Smooth muscle cell (in vitro differentiated cells): ENCODE results near the gene APBA2. TPM values are rescaled to one million over a fixed set of nuclear protein-coding genes. Genes with fewer than 3 reads are reported as not detected.

Experiments
- DNase-seq: peaks from one replicate; lab custom pipeline; 2025; ENCODE audit not compliant: unreplicated experiment; lab: John Stamatoyannopoulos, UW
- H2AFZ ChIP-seq: fragments of 200-600 bp; sonication (generic); 2 replicates; pipeline ENCODE4 v1.6.0; 2016; ENCODE audit warnings: antibody characterized with exemption, low read depth, mild to moderate bottlenecking
- H3F3A ChIP-seq: fragments of 200-600 bp; sonication (generic); 2 replicates; pipeline ENCODE4 v1.6.0; 2017; ENCODE audit warnings: antibody characterized with exemption, low read depth
- H3K27ac ChIP-seq: fragments of 200-600 bp; sonication (generic); 2 replicates; pipeline ENCODE4 v1.5.1; 2016; ENCODE audit warnings: low read depth, mild to moderate bottlenecking
- H3K27me3 ChIP-seq: fragments of 200-600 bp; sonication (generic); 2 replicates; pipeline ENCODE4 v1.6.1; 2016; ENCODE audit warnings: low read depth, mild to moderate bottlenecking
- H3K36me3 ChIP-seq: fragments of 200-600 bp; sonication (generic); 2 replicates; pipeline ENCODE4 v1.5.1; 2016; ENCODE audit warnings: low read depth
- H3K4me1 ChIP-seq: fragments of 200-600 bp; sonication (generic); 2 replicates; pipeline ENCODE4 v1.5.1; 2016; ENCODE audit warnings: low read depth
- H3K4me2 ChIP-seq: fragments of 200-600 bp; sonication (generic); 2 replicates; pipeline ENCODE4 v1.6.0; 2016; ENCODE audit warnings: mild to moderate bottlenecking
- H3K4me3 ChIP-seq: fragments of 200-600 bp; sonication (generic); 2 replicates; pipeline ENCODE4 v1.5.1; 2016; ENCODE audit warnings: mild to moderate bottlenecking
- H3K79me2 ChIP-seq: fragments of 200-600 bp; sonication (generic); 2 replicates; pipeline ENCODE4 v1.6.0; 2016; ENCODE audit warnings: low read depth, mild to moderate bottlenecking
- H3K9ac ChIP-seq: fragments of 200-600 bp; sonication (generic); 2 replicates; pipeline ENCODE4 v1.6.0; 2016; ENCODE audit warnings: low read depth
- H3K9me3 ChIP-seq: fragments of 200-600 bp; sonication (generic); replicated peaks from 2 replicates; pipeline ENCODE4 v1.5.1; 2016; ENCODE audit warnings: low read depth
- H4K20me1 ChIP-seq: fragments of 200-600 bp; sonication (generic); 2 replicates; pipeline ENCODE4 v1.6.0; 2016; ENCODE audit warnings: low read depth
- WGBS: methylation state at CpG from one replicate; pipeline ENCODE4 v1.1.7; 2016; ENCODE audit warnings: low lambda C conversion rate; 5-methylcytosine and 5-hydroxymethylcytosine counted together
- polyA plus RNA-seq: library from polyadenylated mRNA; unstranded; fragments of >200 nt; fragmentation: Nextera tagmentation; extraction: Ambion mirVana; gene quantifications from 2 replicates; pipeline ENCODE4 v1.2.1, GENCODE V29; 2016
- total RNA-seq: library from RNA; depleted of rRNA; stranded (reverse); fragments of >200 nt; gene quantifications from 2 replicates; pipeline ENCODE4 v1.2.3, GENCODE V29; 2014
- TF ChIP-seq, protein P1 (sequence below): fragments of 200-600 bp; sonication (generic); IDR thresholded peaks from 2 replicates; pipeline ENCODE4 v1.5.1; 2017; ENCODE audit warnings: borderline replicate concordance, mild to moderate bottlenecking, antibody characterized with exemption; ENCODE audit not compliant: insufficient read depth, poor library complexity, severe bottlenecking

The APBA2 gene
- total and polyA plus RNA-seq, 2 experiments from 2014 or later: 10.2 to 14.9 TPM

DNA sequence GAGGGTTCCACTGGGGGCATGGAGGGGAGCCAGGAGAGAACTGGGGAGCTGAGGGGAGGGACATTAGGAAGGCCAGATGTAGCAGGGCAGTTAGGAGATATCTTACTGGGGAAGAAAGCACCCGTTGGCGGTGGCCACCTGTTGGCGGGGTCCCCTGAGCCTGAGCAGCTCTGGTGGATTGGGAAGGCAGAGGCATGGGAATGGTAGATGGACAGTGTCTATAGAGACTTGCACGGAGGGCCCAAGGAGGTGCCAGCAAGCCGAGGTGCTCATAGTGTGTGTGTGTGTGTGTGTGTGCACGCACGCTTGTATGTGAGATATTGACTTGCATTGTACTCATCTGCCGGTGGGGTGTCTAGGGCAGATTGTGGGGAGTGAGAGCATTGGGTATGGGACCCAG is 179.0 kb downstream of the APBA2 start:
- no peaks in the 10 kb centered on the region for H3K79me2 ChIP-seq
- no peaks in the 10 kb centered on the region for H3K4me1 ChIP-seq
- TF ChIP-seq, protein P1, sequence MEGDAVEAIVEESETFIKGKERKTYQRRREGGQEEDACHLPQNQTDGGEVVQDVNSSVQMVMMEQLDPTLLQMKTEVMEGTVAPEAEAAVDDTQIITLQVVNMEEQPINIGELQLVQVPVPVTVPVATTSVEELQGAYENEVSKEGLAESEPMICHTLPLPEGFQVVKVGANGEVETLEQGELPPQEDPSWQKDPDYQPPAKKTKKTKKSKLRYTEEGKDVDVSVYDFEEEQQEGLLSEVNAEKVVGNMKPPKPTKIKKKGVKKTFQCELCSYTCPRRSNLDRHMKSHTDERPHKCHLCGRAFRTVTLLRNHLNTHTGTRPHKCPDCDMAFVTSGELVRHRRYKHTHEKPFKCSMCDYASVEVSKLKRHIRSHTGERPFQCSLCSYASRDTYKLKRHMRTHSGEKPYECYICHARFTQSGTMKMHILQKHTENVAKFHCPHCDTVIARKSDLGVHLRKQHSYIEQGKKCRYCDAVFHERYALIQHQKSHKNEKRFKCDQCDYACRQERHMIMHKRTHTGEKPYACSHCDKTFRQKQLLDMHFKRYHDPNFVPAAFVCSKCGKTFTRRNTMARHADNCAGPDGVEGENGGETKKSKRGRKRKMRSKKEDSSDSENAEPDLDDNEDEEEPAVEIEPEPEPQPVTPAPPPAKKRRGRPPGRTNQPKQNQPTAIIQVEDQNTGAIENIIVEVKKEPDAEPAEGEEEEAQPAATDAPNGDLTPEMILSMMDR: no peak
- H3K27ac ChIP-seq: no peak overlapping the region
- no peak overlapping the region for H3K9ac ChIP-seq
- H3F3A ChIP-seq: no peaks in the 10 kb centered on the region
- no peak for DNase-seq
- H2AFZ ChIP-seq: no peak overlapping the region
- no peaks in the 10 kb centered on the region for H3K27me3 ChIP-seq
- 96% methylated on average over 8 of the region's 8 CpGs for WGBS
- H3K9me3 ChIP-seq: no peaks in the 10 kb centered on the region
- no peak overlapping the region for H3K4me2 ChIP-seq
- no peaks in the 10 kb centered on the region for H3K36me3 ChIP-seq
- no peak overlapping the region for H3K4me3 ChIP-seq
- no peaks in the 10 kb centered on the region for H4K20me1 ChIP-seq

DNA sequence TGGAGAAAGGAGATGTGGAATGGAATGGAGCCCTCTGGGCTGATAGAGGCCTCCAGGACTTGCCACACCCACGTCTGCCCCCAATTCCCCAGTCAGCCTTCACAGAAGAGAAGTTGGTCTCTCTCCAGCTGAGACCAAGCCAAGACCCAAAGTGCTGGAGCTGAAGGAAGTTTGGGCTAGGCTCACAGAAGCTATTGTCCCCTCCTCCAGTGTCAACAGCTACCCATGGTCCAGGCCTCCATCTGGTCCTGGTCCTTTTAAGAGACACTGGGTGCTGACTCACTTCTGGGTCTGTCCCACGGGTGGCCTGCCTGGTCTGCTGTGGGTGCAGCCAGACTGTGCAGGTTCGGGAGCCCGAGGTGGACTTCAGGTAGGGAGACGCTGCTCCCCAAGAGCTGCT is 179.8 kb downstream of the APBA2 start:
- H3K9me3 ChIP-seq: no peaks in the 10 kb centered on the region
- no peak overlapping the region for H3K27ac ChIP-seq
- no peaks in the 10 kb centered on the region for H4K20me1 ChIP-seq
- DNase-seq: no peak
- H3K4me1 ChIP-seq: no peaks in the 10 kb centered on the region
- 95% methylated on average over 5 of the region's 5 CpGs for WGBS
- H3K27me3 ChIP-seq: no peaks in the 10 kb centered on the region
- H3K4me3 ChIP-seq: no peak overlapping the region
- H3K79me2 ChIP-seq: no peaks in the 10 kb centered on the region
- TF ChIP-seq, protein P1: no peak
- no peak overlapping the region for H3K9ac ChIP-seq
- no peaks in the 10 kb centered on the region for H3F3A ChIP-seq
- no peak overlapping the region for H3K4me2 ChIP-seq
- no peaks in the 10 kb centered on the region for H3K36me3 ChIP-seq
- no peak overlapping the region for H2AFZ ChIP-seq

DNA sequence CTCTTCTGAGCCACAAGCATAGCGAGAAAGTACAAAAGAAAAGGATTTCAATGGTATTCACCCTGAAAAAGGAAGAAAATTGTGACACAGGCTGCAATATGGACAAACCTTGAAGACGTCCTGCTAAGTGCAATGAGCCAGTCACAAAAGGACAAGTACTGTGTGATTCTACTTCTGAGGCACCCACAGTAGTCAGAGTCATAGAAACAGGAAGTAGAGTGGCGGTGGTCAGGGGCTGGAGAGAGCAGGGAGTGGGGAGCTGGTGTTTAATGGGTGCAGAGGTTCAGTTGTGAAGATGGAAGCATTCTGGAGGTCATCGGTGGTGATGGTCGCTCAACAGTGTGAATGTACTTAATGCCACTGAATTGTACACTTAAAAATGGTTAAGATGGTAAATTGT is 180.5 kb downstream of the APBA2 start:
- H3K36me3 ChIP-seq: no peaks in the 10 kb centered on the region
- H4K20me1 ChIP-seq: no peaks in the 10 kb centered on the region
- WGBS: 96% methylated on average over 5 of the region's 5 CpGs
- H2AFZ ChIP-seq: no peak overlapping the region
- H3K4me1 ChIP-seq: no peaks in the 10 kb centered on the region
- H3K4me3 ChIP-seq: no peak overlapping the region
- H3K9ac ChIP-seq: no peak overlapping the region
- no peaks in the 10 kb centered on the region for H3F3A ChIP-seq
- no peak for DNase-seq
- no peak overlapping the region for H3K4me2 ChIP-seq
- H3K9me3 ChIP-seq: no peaks in the 10 kb centered on the region
- no peaks in the 10 kb centered on the region for H3K27me3 ChIP-seq
- TF ChIP-seq, protein P1: no peak
- H3K27ac ChIP-seq: no peak overlapping the region
- no peaks in the 10 kb centered on the region for H3K79me2 ChIP-seq

DNA sequence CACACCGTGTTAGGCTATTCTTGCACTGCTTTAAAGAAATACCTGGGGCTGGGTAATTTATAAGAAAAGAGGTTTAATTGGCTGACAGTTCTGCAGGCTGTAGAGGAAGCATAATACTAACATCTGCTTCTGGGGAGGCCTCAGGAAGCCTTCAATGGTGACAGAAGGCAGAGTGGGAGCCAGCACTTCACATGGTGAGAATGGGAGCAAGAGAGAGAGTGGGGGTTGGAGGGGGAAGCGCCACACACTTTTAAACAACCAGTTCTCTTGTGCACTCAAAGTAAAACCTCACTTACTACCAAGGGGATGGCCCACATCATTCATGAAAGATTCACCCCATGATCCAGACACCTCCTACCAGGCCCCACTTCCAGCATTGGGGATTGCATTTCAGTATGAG is 181.1 kb downstream of the APBA2 start:
- no peak overlapping the region for H3K4me3 ChIP-seq
- no peaks in the 10 kb centered on the region for H3K9me3 ChIP-seq
- H3K36me3 ChIP-seq: no peaks in the 10 kb centered on the region
- WGBS: 91% methylated on average over 2 of the region's 2 CpGs
- no peaks in the 10 kb centered on the region for H4K20me1 ChIP-seq
- no peaks in the 10 kb centered on the region for H3K4me1 ChIP-seq
- no peaks in the 10 kb centered on the region for H3K79me2 ChIP-seq
- DNase-seq: no peak
- no peaks in the 10 kb centered on the region for H3K27me3 ChIP-seq
- H2AFZ ChIP-seq: no peak overlapping the region
- H3K9ac ChIP-seq: no peak overlapping the region
- no peaks in the 10 kb centered on the region for H3F3A ChIP-seq
- TF ChIP-seq, protein P1: no peak
- no peak overlapping the region for H3K4me2 ChIP-seq
- H3K27ac ChIP-seq: no peak overlapping the region
